Embryonic facial prominence (tissue), 1 donor: ENCODE results near the gene PRSS33.

Experiments used
- DNase-seq: peaks from one replicate; pipeline ENCODE4 v3.0.0-alpha.2; 2016; ENCODE audit errors: extremely low spot score

The PRSS33 gene

DNA sequence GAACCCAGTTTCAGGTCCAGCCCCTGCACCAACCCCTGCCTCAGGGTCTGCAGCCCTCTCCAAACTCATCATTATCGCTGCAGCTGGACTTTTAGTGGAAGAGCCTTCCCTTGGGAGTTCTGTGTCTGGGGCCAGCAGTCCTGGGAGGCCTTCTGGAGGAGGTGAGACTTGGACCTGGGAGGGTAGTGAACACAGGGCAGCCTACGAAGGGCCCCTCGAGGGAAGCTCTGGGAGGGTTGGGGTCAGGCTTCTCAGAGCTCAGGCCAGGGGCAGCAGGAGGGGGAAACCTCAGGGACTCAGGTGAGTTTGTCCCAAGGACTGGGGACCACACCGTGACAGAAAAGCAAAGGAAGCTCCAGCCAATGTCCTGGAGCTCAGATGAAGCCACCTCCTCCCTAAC lies 46.2 kb downstream of the PRSS33 start:
- DNase-seq: no peak

DNA sequence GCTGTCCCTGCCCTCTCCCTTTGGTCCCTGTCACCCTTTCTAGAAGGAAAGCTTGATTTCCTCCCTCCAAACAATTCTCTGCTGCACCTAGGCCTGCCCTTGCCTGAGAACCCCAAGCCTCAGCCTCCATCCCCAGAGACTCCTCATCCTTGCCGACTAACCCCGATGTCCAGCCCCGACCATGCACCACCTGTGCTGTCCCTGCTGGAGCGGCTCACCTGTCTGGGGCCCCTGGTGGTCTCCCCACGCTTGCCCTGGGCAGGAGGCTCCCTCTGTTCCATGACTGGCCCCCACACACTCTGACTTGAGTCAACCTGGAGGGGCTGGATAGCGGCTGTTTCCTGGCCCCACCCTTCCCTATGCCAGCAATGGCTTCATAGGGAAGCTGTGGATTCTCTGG lies 46.9 kb downstream of the PRSS33 start:
- DNase-seq: no peak

DNA sequence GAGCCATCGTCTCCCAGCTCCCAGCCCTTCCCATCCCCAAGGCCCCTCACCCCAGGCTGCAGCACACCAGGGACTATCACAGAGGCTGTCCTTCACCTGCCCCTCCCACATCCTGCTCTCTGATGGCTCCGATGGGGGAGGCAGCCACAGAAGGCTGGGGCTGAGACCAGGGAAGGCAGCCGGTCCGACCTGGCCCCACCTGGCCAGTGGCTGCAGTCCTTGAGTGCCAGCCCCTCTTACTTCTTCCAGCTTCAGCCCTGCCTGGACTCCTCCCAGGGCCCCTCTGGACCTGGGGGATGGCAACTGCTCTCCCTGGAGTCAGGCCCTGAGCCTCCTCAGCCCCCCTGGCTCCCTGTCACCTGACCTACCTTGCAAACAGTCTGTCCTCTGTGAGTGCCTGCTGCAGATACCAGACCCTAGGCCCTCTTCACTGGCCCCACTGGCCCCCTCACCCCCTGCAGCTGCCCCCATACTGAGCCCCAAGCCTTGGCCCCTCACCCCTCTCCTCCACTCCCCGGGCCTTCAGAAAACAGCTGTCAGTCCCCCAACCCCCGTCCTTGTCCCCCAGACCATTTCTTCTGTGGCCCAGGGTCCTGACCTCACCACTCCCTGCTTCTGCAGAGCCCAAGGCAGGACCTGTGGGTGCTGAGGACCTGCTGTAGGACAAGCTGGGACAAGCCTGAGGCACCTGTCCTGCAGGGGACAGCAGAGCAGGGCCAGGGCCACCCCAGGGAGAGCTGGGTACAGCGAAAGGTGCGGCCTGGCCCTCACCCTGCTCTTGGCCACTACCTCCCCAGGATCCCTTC lies 47.5 kb downstream of the PRSS33 start:
- no peak for DNase-seq

DNA sequence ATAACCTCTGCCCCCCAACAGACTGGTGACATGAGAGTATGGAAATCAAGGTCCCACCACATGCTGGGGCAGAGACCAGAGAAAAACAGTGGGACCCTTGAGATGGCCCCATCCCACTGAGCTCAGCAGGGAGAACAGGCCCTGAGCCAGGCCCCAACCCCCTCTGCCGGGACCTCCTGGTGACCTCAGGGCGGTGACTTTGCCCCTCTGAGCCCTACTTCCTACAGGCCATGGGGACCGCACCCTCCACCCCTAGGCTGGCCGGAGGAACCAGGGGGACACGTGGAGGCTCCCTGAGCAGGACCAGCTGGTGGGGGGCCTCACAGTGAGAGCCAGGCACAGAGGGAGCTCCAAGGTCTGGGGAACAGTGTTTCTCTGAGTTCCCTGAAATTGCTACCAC lies 48.7 kb downstream of the PRSS33 start:
- DNase-seq: no peak

DNA sequence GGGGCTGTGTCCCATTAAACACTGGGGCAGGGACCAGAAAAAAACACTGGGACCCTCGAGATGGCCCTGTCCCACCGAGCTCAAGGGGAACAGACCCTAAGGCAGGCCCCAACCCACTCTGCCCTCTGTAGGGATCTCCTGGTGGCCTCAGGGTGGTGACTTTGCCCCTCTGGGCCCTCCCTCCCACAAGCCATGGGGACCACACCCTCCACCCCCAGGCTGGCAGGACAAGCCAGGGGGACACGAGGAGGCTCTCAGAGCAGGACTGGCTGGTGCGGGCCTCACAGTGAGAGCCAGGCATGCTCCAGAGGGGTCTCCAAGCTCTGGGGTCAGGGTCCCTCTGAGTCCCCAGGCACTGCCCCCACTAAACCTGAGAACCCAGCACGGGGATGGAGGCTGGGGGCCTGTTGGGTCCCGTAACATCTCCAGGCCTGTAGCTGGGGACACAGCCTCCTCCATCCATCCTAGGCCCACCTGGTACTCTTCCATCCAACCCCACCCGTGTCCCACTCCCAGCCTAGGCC lies 49.4 kb downstream of the PRSS33 start:
- DNase-seq: no peak

DNA sequence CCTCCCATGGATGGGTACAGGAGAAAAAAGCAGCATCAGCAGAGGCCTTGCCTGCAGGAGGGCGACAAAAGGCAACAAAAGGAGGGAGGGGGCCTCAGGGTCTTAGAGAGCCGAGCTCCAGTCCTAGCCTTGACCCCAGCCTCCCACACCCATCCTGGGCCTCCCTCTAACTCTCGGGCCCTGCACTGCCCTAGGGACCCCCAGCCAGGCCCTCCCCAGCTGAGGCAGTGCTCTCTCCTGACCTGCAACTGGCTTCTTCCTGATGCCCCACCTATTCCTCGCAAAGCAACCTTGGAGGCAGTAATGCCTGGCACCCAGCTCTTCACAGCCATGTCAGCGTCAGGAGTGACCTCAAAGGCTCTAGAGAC lies 50.1 kb downstream of the PRSS33 start:
- DNase-seq: no peak

DNA sequence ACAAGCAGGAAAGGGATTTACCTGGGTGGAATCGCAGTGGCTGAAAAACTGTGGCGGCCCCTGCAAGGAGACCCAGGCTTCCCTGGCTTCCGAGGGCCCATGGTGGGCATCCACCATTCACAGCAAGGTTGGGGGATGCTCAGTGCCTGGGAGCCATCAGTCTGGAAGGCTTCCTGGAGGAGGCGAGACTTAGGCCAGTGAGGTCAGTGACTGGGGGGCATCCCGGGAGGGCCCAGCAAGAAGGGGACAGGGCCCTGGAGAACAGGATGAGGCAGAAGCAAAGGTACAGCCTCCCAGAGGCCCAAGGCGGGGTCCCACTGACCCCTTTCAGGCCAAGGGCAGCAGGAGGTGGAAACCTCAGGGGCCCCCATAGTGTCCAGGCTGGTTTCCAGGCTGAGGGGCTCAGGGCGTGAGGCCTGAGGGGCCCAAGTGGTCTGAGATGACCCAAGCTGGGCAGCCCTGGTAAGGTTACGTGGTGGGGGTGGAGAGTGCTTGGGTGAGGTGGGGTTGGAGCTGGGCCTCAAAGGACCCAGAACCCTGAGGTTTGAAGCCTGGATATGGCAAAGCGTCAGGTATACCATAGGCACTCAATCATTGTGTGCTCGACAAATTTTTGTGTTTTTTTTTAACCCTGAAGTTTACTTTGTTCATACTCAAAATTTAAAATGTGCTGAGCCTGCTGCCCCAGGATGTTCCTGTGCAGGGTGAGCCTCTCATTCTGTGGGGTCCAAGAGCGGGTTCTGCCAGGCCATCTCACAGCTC lies 50.7 kb downstream of the PRSS33 start:
- DNase-seq: no peak

DNA sequence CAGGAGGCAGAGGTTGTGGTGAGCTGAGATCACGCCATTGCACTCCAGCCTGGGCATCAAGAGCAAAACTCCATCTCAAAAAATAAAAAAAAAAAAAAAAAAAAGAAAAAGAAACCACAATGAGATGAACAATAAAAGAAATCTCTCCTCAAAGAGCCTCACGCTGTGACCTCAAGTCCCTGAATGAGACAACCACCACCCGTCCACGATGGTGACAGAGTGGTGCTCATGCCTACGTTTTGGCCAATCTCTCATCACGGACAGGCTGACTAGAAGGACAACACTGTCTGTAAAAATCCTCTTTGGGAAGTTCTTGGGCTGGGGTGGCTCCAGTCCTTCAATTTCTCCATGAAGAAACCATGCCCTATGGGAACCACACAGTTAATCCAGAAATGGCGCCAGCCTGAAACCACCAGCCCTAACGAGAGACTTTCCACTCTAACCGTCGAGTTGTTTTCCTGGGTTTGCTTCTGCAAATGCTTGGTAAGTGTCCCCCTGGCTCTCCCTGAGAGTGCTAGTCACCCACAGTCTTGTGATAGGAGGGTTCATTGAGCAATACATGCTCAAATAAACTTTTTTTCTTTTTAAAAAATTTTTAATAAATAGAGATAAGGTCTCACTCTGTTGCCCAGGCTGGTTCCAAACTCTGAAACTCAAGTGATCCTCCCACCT lies 52.4 kb downstream of the PRSS33 start:
- no peak for DNase-seq
